Measurements from ENCODE around the gene FGF22. TPM values are rescaled to one million over a fixed set of nuclear protein-coding genes. Genes with fewer than 3 reads are reported as not detected.

Gene FGF22
- total and polyA plus RNA-seq, 2 of the 13 experiments (the other 11 are each of a cell fraction or from before 2014, with no cell fraction given), result 0.24 TPM; not detected in 1

- Histone ChIP-seq H3K9ac (ENCODE audit: insufficient read depth, low read depth, low read length) (no peak overlapping the region), H2AFZ (ENCODE audit: low read length) (no peak overlapping the region), H3K27me3 (ENCODE audit: control insufficient read depth in 1 of 2, insufficient read depth in 2 of 2, low read length in 2 of 2) (peaks cover 0 to 7% of the 10 kb centered on the region in 2 experiments; a peak in 1 of 5 replicates), H3K79me2 (ENCODE audit: insufficient read depth, low read length) (no peaks in the 10 kb centered on the region), H3K9me3 (ENCODE audit: low read length) (no peaks in the 10 kb centered on the region), H3K27ac (ENCODE audit: extremely low read length, insufficient read depth, low read length) (no peak overlapping the region), H3K4me2 (ENCODE audit: low read depth, low read length) (peak overlapping the region; percentile 88), H3K4me1 (ENCODE audit: insufficient read depth, low read length) (peaks cover 62% of the 10 kb centered on the region), H3K4me3 (replicated peaks in 1 of 3; ENCODE audit: insufficient read depth in 1 of 3, low read depth in 2 of 3, low read length in 3 of 3) (peak overlapping the region in 2 of 3 experiments; percentile 53 to 69; a peak in 3 of 6 replicates), H3K36me3 (replicated peaks in 1 of 2; ENCODE audit: control insufficient read depth in 1 of 2, insufficient read depth in 2 of 2, low read length in 2 of 2) (no peaks in the 10 kb centered on the region), H4K20me1 (ENCODE audit: insufficient read depth, low read length) (no peaks in the 10 kb centered on the region)
- 0 out of 3 replicates have a peak, but pooled peaks have one; percentile 3 for ATAC-seq
- DNase-seq (ENCODE audit: low spot score), result no peak
- CTCF ChIA-PET (ENCODE audit: low intra/inter-chr PET ratio, low total read pairs), result no interaction called here
- in situ Hi-C loops (cut with HindIII; ENCODE audit: extremely low pct_ligation_motif_present, low pct_unique_long_range_greater_than_20kb) (no loop called here), intact Hi-C loops (cut with micrococcal nuclease; ENCODE audit: unreplicated experiment) (no loop called here)
- no peak for FAIRE-seq
- BruUV-seq (replicated peaks), result TSS peak; percentile 50
- POLR2A ChIA-PET, result interaction anchor here (0.7 to 5.3 kb wide), 7 partner anchors 9 to 30 kb away, joined by 3 to 27 read pairs (median 5); partner anchors contain the start of genes PALM and RNF126
- 97% methylated on average over 2 of the region's 22 CpGs for WGBS (ENCODE audit: low lambda C conversion rate)
- TF ChIP-seq PHF5A (CRISPR knock-in tag; IDR thresholded peaks at IDR 0.05; ENCODE audit: low read depth, unreplicated experiment), result no peak
- 0 out of 2 replicates have a peak, but pooled peaks have one; percentile 28 for TF ChIP-seq PHF20 (CRISPR knock-in tag; IDR thresholded peaks at IDR 0.05)
- TF ChIP-seq ZNF598 (CRISPR knock-in tag; IDR thresholded peaks at IDR 0.05; ENCODE audit: borderline replicate concordance), result 0 out of 2 replicates have a peak, but pooled peaks have one; percentile 25
- no peak for TF ChIP-seq HDAC2 (CRISPR knock-in tag; IDR thresholded peaks at IDR 0.05)
- TF ChIP-seq, protein P1, sequence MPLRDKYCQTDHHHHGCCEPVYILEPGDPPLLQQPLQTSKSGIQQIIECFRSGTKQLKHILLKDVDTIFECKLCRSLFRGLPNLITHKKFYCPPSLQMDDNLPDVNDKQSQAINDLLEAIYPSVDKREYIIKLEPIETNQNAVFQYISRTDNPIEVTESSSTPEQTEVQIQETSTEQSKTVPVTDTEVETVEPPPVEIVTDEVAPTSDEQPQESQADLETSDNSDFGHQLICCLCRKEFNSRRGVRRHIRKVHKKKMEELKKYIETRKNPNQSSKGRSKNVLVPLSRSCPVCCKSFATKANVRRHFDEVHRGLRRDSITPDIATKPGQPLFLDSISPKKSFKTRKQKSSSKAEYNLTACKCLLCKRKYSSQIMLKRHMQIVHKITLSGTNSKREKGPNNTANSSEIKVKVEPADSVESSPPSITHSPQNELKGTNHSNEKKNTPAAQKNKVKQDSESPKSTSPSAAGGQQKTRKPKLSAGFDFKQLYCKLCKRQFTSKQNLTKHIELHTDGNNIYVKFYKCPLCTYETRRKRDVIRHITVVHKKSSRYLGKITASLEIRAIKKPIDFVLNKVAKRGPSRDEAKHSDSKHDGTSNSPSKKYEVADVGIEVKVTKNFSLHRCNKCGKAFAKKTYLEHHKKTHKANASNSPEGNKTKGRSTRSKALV (CRISPR knock-in tag; IDR thresholded peaks at IDR 0.05), result peak; percentile 28; the same call in 1 of the 2 replicates
- no peak for TF ChIP-seq ZSCAN9 (CRISPR knock-in tag; IDR thresholded peaks at IDR 0.05; ENCODE audit: borderline replicate concordance)
- 0 out of 2 replicates have a peak, but pooled peaks have one; percentile 22 for TF ChIP-seq PITX1 (CRISPR knock-in tag; IDR thresholded peaks at IDR 0.05)
- TF ChIP-seq ZFX (CRISPR knock-in tag; IDR thresholded peaks at IDR 0.05; ENCODE audit: low read depth), result 0 out of 2 replicates have a peak, but pooled peaks have one; percentile 25
- TF ChIP-seq, protein P2, sequence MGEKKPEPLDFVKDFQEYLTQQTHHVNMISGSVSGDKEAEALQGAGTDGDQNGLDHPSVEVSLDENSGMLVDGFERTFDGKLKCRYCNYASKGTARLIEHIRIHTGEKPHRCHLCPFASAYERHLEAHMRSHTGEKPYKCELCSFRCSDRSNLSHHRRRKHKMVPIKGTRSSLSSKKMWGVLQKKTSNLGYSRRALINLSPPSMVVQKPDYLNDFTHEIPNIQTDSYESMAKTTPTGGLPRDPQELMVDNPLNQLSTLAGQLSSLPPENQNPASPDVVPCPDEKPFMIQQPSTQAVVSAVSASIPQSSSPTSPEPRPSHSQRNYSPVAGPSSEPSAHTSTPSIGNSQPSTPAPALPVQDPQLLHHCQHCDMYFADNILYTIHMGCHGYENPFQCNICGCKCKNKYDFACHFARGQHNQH (CRISPR knock-in tag; IDR thresholded peaks at IDR 0.05), result no peak
- TF ChIP-seq LCORL (IDR thresholded peaks at IDR 0.05), result no peak
- TF ChIP-seq LCORL (CRISPR knock-in tag; IDR thresholded peaks at IDR 0.05), result no peak; the same call in 1 of the 2 replicates
- 0 out of 2 replicates have a peak, but pooled peaks have one; percentile 7 for TF ChIP-seq POLR2G (IDR thresholded peaks at IDR 0.05; ENCODE audit: low read depth, low read length)
- TF ChIP-seq FOXC1 (CRISPR knock-in tag; IDR thresholded peaks at IDR 0.05; ENCODE audit: borderline replicate concordance), result 0 out of 2 replicates have a peak, but pooled peaks have one; percentile 49
- TF ChIP-seq ZBTB7A (CRISPR knock-in tag; IDR thresholded peaks at IDR 0.05), result peak; percentile 21; the same call in 1 of the 2 replicates
- TF ChIP-seq MLLT10 (CRISPR knock-in tag; IDR thresholded peaks at IDR 0.05), result no peak
- TF ChIP-seq MYC (CRISPR knock-in tag; IDR thresholded peaks at IDR 0.05; ENCODE audit: borderline replicate concordance), result 0 out of 2 replicates have a peak, but pooled peaks have one; percentile 15
- no peak for TF ChIP-seq NFE2 (CRISPR knock-in tag; IDR thresholded peaks at IDR 0.05)
- TF ChIP-seq ZNF644 (CRISPR knock-in tag; IDR thresholded peaks at IDR 0.05; ENCODE audit: low read depth), result no peak
- TF ChIP-seq HNRNPL (IDR thresholded peaks at IDR 0.05; ENCODE audit: low read depth, low read length), result peak; percentile 11; the same call in 1 of the 2 replicates
- no peak for TF ChIP-seq PCBP1 (IDR thresholded peaks at IDR 0.05; ENCODE audit: borderline replicate concordance, low read depth, low read length)
- TF ChIP-seq POLR2A (IDR thresholded peaks at IDR 0.05; ENCODE audit: insufficient read depth in 1 of 2, low read depth in 2 of 2, low read length in 2 of 2), result peak in 1 of 2 experiments; percentile 27; a peak in 1 of 4 replicates
- 0 out of 2 replicates have a peak, but pooled peaks have one; percentile 2 for TF ChIP-seq MED1 (CRISPR knock-in tag; IDR thresholded peaks at IDR 0.05)
Measured at GRCh38 chr19:677601-678436, 38.1 kb downstream of the FGF22 start.
